Activated T-helper 1 cell treated with anti-CD3 and anti-CD28 coated beads, Interleukin-12 subunit alpha, Interleukin-12 subunit beta, Interleukin-2, Interleukin-4 antibody, amounts not matched to agents 30 ng/mL and 10 ng/mL and 1 ng/mL, durations not matched to agents 14 hours and 24 hours and 36 hours (primary cell): Measurements from ENCODE around the gene RERE. TPM values are rescaled to one million over a fixed set of nuclear protein-coding genes. Genes with fewer than 3 reads are reported as not detected.

Source experiments
- DNase-seq: peaks from one replicate; pipeline ENCODE4 v3.0.0; 2021; ENCODE audit warnings: low spot score
- H3K27ac Mint-ChIP-seq: one replicate; pipeline ENCODE4 v1.8.0; 2021; ENCODE audit warnings: mild to moderate bottlenecking, mixed read lengths
- H3K27me3 Mint-ChIP-seq: one replicate; pipeline ENCODE4 v1.8.0; 2022; ENCODE audit warnings: mild to moderate bottlenecking, moderate library complexity, mixed read lengths; ENCODE audit not compliant: insufficient read depth
- H3K36me3 Mint-ChIP-seq: one replicate; pipeline ENCODE4 v1.8.0; 2021; ENCODE audit warnings: low read depth, mixed read lengths
- H3K4me1 Mint-ChIP-seq: one replicate; pipeline ENCODE4 v1.8.0; 2021; ENCODE audit warnings: low read depth, mixed read lengths
- H3K4me3 Mint-ChIP-seq: one replicate; pipeline ENCODE4 v1.8.0; 2021; ENCODE audit warnings: mild to moderate bottlenecking, moderate library complexity, mixed read lengths
- H3K9me3 Mint-ChIP-seq: one replicate; pipeline ENCODE4 v1.8.0; 2021; ENCODE audit warnings: mixed read lengths
- intact Hi-C: fragments of 100-400 bp; cut with micrococcal nuclease; formaldehyde crosslinking; loops from one replicate; pipeline ENCODE4 v1.15.1; 2024
- total RNA-seq: library from RNA; stranded (reverse); gene quantifications from 2 replicates; pipeline ENCODE4 v1.2.3, GENCODE V29; 2022

Gene RERE
- total RNA-seq, 1 donor from 2014 or later: 82.0 TPM

DNA sequence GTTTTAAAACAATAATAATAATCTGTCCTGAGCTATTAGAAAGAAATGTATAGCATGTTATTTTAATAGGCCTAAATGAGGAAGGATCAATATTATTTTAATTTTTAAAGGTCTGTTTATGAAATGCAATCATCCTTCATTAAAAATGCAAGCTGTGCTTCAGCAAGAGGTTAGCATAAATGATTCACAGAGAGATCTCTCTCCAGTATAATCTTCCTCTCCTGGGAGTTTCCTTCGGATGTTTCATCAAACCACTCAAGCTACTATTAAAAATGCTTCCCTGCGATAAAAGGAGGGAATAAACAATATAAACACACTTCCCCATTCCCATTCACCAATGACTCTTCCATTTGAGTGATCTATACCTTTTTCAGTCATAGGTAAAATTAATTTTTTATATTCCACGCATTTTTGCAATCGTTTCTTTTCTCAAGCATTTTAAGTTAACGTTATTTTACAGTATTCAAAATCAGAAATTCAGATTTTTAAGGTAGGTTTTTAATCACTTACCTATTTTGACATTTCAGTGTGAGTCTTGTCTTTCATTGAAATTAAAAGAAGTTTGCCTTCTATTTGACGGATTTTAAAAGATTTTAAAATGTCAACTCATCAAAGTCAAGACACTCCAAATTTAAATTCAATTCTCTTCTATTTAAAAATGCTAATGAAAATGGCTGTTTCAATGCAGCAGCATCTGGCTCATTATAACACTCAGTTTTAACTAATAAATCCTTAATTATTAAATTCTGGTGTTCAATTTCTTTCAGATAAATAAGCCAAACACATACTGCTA lies 64.3 kb downstream of the RERE start:
- intact Hi-C loops: no loop called here
- no peak overlapping the region for H3K4me3 Mint-ChIP-seq
- no peaks in the 10 kb centered on the region for H3K9me3 Mint-ChIP-seq

GRCh38 chr1:8752411-8752810 lies 65.0 kb downstream of the RERE start:
- no peak for DNase-seq
- Mint-ChIP-seq H3K4me3 (peak overlapping the region; percentile 24), H3K27ac (peak overlapping the region; percentile 26), H3K4me1 (peaks cover 19% of the 10 kb centered on the region), H3K9me3 (no peaks in the 10 kb centered on the region), H3K27me3 (no peaks in the 10 kb centered on the region), H3K36me3 (peaks cover 3% of the 10 kb centered on the region)
- intact Hi-C loops: no loop called here

More for the DNA sequence above, 64.3 kb downstream of the RERE start:
- Mint-ChIP-seq H3K4me1 (peaks cover 19% of the 10 kb centered on the region), H3K36me3 (peaks cover 3% of the 10 kb centered on the region), H3K27me3 (no peaks in the 10 kb centered on the region), H3K27ac (no peak overlapping the region)
- DNase-seq: no peak

GRCh38 chr1:8751984-8752383 lies 65.5 kb downstream of the RERE start:
- H3K4me1 Mint-ChIP-seq: peaks cover 19% of the 10 kb centered on the region
- DNase-seq: no peak
- H3K27me3 Mint-ChIP-seq: no peaks in the 10 kb centered on the region
- peak overlapping the region; percentile 24 for H3K4me3 Mint-ChIP-seq
- intact Hi-C loops: no loop called here
- H3K36me3 Mint-ChIP-seq: peaks cover 3% of the 10 kb centered on the region
- H3K9me3 Mint-ChIP-seq: no peaks in the 10 kb centered on the region
- peak overlapping the region; percentile 26 for H3K27ac Mint-ChIP-seq

DNA sequence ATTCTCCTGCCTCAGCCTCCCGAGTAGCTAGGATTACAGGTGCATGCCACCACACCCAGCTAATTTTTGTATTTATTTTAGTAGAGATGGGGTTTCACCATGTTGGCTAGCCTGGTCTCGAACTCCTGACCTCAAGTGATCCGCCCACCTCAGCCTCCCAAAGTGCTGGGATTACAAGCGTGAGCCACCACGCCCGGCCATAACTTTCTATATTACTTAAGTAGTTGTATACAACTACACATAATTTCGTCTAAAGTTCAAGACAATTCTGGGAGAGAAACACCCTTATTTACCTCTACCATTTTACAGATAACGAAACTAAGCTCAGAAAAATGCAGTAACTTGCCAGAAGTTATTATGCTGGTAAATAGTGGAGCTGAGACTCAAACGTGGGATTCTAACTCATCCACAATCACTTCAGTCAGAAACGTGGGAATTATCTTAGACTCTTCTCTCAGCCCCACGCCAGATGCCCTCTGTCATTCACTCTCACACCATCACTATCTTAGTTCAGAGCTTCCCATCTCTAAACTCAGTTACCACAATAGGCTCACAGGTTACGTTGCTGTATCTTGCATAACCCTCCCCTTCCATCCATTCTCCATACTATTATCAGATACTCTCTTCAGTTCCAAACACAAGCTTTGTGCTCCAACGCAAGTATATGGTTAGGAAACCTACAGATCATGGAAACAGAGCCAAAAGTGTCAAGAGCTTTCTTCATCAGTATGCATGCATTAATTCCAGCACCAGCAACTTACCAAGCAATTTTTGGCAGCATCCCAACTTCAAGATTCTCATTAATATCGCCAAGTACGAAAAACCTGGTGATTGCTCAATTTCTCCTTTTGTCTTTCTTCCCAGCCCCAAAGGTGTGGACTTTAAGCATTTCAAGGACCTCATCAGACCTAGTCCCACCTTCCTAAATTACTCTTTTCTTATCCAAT lies 69.3 kb downstream of the RERE start:
- Mint-ChIP-seq H3K27me3 (no peaks in the 10 kb centered on the region), H3K36me3 (peaks cover 2% of the 10 kb centered on the region), H3K4me3 (no peak overlapping the region), H3K27ac (no peak overlapping the region), H3K9me3 (no peaks in the 10 kb centered on the region), H3K4me1 (peaks cover 12% of the 10 kb centered on the region)
- intact Hi-C loops: no loop called here
- DNase-seq: no peak

DNA sequence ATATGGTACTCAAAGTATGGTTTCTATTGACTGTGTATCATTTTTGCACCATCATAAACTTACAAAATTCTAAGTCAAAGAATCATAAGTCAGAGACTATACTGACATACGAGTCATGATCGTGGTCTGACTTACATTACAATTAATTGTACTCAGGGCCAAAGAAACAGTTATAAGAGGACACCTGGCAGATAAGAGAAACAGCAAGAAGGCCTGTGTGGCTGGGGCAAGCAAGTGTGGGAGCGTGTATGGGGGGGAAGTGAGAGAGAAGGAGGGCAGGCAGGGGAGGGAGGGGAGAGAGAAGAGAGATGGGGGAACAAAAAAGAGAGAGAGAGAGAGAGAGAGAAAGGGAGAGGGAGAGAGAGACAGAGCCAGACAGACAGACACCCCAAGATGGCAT lies 70.9 kb downstream of the RERE start:
- DNase-seq: no peak
- H3K27ac Mint-ChIP-seq: no peak overlapping the region
- peaks cover 2% of the 10 kb centered on the region for H3K36me3 Mint-ChIP-seq

DNA sequence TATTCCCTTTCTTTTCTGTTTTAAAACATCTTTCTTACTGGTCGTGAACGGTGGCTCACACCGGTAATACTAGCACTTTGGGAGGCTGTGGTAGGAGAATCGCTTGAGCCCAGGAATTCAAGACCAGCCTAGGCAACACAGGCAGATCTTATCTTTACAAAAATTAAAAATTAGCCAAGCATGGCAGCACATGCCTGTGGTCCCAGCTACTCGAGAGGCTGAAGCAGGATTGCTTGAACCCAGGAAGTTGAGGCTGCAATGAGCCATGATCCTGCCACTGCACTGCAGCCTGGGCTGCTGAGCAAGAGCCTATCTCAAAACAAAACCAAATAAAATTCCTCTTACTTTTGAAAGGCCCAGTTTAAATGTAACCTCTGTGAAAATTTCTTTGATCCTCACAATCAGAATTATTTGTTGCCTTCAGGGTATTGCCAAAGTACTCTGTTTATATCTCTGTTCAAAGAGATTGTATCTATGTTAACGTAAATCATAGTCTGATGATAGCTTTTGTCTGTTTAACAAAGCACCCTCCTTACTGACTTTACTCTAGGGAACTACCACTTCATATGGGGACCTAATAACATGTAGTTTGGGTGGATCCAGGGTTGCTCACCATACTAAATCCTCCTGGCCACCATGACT lies 71.6 kb downstream of the RERE start:
- no peak overlapping the region for H3K27ac Mint-ChIP-seq
- no peak overlapping the region for H3K4me3 Mint-ChIP-seq
- intact Hi-C loops: no loop called here
- H3K4me1 Mint-ChIP-seq: peaks cover 5% of the 10 kb centered on the region
- peaks cover 5% of the 10 kb centered on the region for H3K36me3 Mint-ChIP-seq
- H3K9me3 Mint-ChIP-seq: no peaks in the 10 kb centered on the region
- no peaks in the 10 kb centered on the region for H3K27me3 Mint-ChIP-seq
- no peak for DNase-seq

More for the DNA sequence above, 70.9 kb downstream of the RERE start:
- Mint-ChIP-seq H3K27me3 (no peaks in the 10 kb centered on the region), H3K4me1 (peaks cover 4% of the 10 kb centered on the region), H3K4me3 (no peak overlapping the region), H3K9me3 (no peaks in the 10 kb centered on the region)
- intact Hi-C loops: no loop called here

DNA sequence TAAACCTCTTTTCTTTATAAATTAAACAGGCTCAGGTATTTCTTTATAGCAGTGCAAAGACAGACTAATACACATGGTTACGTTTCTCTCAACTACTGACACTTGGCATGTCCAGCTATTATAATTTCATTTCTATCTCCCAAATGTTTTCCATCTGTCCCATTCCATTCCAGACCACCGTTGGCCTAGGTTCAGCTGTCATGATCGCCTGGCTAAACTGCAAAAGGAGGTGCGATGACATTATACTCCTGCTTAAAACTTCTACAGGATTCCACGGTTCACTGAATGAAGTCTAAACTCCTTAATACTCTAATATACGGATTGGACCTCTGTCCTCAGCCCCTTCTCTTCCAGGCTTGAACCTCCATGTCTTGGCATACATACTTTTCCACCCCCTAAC lies 72.1 kb downstream of the RERE start:
- Mint-ChIP-seq H3K4me3 (no peak overlapping the region), H3K9me3 (no peaks in the 10 kb centered on the region), H3K27ac (no peak overlapping the region), H3K36me3 (peaks cover 5% of the 10 kb centered on the region), H3K27me3 (no peaks in the 10 kb centered on the region), H3K4me1 (peaks cover 5% of the 10 kb centered on the region)
- intact Hi-C loops: no loop called here
- no peak for DNase-seq

- H3K27me3 Mint-ChIP-seq: no peaks in the 10 kb centered on the region
These were observed 75.2 kb downstream of the RERE start for GRCh38 chr1:8742022-8742924.

DNA sequence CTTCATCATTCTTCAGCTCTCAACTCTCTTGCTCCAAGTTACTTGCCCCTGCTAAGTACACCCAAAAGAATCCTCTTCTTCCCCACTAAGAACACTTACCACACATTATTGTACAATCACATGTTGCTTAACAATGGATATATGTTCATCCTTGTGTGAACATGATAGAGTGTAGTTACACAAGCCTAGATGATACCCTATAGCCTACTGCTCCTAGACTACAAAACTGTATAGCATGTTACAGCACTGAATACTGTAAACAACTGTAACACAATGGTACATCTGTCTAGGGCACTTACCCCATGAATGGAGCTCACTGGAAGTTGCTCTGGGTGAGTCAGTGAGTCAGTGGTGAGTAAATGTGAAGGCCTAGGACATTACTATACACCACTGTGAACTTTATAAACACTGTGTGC lies 77.4 kb downstream of the RERE start:
- H3K9me3 Mint-ChIP-seq: peaks cover 18% of the 10 kb centered on the region
- intact Hi-C loops: no loop called here
- no peak overlapping the region for H3K27ac Mint-ChIP-seq
- H3K36me3 Mint-ChIP-seq: peaks cover 17% of the 10 kb centered on the region
- no peak overlapping the region for H3K4me3 Mint-ChIP-seq
- peaks cover 5% of the 10 kb centered on the region for H3K4me1 Mint-ChIP-seq
- no peak for DNase-seq
- no peaks in the 10 kb centered on the region for H3K27me3 Mint-ChIP-seq

More at GRCh38 chr1:8742022-8742924, 75.2 kb downstream of the RERE start:
- peaks cover 17% of the 10 kb centered on the region for H3K36me3 Mint-ChIP-seq
- peaks cover 18% of the 10 kb centered on the region for H3K9me3 Mint-ChIP-seq
- intact Hi-C loops: no loop called here
- H3K4me1 Mint-ChIP-seq: peaks cover 5% of the 10 kb centered on the region
- DNase-seq: no peak
- no peak overlapping the region for H3K4me3 Mint-ChIP-seq
- no peak overlapping the region for H3K27ac Mint-ChIP-seq

- intact Hi-C loops: no loop called here
- Mint-ChIP-seq H3K27ac (no peak overlapping the region), H3K4me3 (no peak overlapping the region), H3K4me1 (peaks cover 5% of the 10 kb centered on the region), H3K36me3 (peaks cover 17% of the 10 kb centered on the region), H3K9me3 (peaks cover 18% of the 10 kb centered on the region), H3K27me3 (no peaks in the 10 kb centered on the region)
- no peak for DNase-seq
These were observed 78.1 kb downstream of the RERE start for GRCh38 chr1:8739377-8739776.

GRCh38 chr1:8736927-8737326 lies 80.5 kb downstream of the RERE start:
- intact Hi-C loops: no loop called here
- H3K4me3 Mint-ChIP-seq: no peak overlapping the region
- peaks cover 22% of the 10 kb centered on the region for H3K9me3 Mint-ChIP-seq
- no peak for DNase-seq
- no peaks in the 10 kb centered on the region for H3K27me3 Mint-ChIP-seq
- peaks cover 21% of the 10 kb centered on the region for H3K36me3 Mint-ChIP-seq
- H3K27ac Mint-ChIP-seq: no peak overlapping the region
- peaks cover 5% of the 10 kb centered on the region for H3K4me1 Mint-ChIP-seq

- Mint-ChIP-seq H3K4me1 (peaks cover 3% of the 10 kb centered on the region), H3K4me3 (no peak overlapping the region), H3K27ac (no peak overlapping the region), H3K36me3 (peaks cover 10% of the 10 kb centered on the region), H3K27me3 (no peaks in the 10 kb centered on the region), H3K9me3 (peaks cover 17% of the 10 kb centered on the region)
- intact Hi-C loops: no loop called here
- DNase-seq: no peak
These were observed 84.0 kb downstream of the RERE start for GRCh38 chr1:8733484-8733883.
